Panc1 (cell line): ENCODE results near the gene UBE2U. TPM values are rescaled to one million over a fixed set of nuclear protein-coding genes. Genes with fewer than 3 reads are reported as not detected.

Source experiments
- ATAC-seq: fragments of 200-7000 bp; cut with Tn5 transposase; 2 replicates; pipeline ENCODE4 v1.9.1; 2020; ENCODE audit warnings: mild to moderate bottlenecking, moderate library complexity
- BruUV-seq: library from RNA; stranded (reverse); fragments of 400-500 nt; replicated peaks from 2 replicates; lab custom pipeline; 2021; lab: Mats Ljungman, UMichigan
- CTCF ChIA-PET: fragments of 300-600 bp; sonication (Branson Sonifier 250); formaldehyde crosslinking; loops from one replicate; lab custom pipeline; 2022; ENCODE audit warnings: antibody characterized with exemption; lab: Charles Lee
- POLR2A ChIA-PET: fragments of 300-600 bp; sonication (Branson Sonifier 250); formaldehyde crosslinking; loops from one replicate; lab custom pipeline; 2022; ENCODE audit warnings: antibody characterized with exemption; lab: Charles Lee
- DNase-seq: peaks from one replicate; pipeline ENCODE4 v3.0.0-alpha.2; 2010; ENCODE audit warnings: low read depth, low spot score
- H3K27ac ChIP-seq: 2 replicates; pipeline ENCODE4 v1.5.1; 2011; ENCODE audit warnings: mild to moderate bottlenecking, low read length, inconsistent platforms
- H3K27me3 ChIP-seq: fragments of 200-500 bp; sonication (Bioruptor generic); 2 replicates; pipeline ENCODE4 v1.6.0; 2014; ENCODE audit warnings: low read length, inconsistent platforms; ENCODE audit not compliant: control insufficient read depth, insufficient read depth
- H3K36me3 ChIP-seq: fragments of 200-500 bp; sonication (Bioruptor generic); 2 replicates; pipeline ENCODE4 v1.5.1; 2014; ENCODE audit warnings: inconsistent platforms, mild to moderate bottlenecking, low read length, moderate library complexity; ENCODE audit not compliant: control insufficient read depth, insufficient read depth
- H3K4me1 ChIP-seq: 2 replicates; pipeline ENCODE4 v1.5.1; 2011; ENCODE audit warnings: inconsistent platforms, mild to moderate bottlenecking, low read length, moderate library complexity; ENCODE audit not compliant: control insufficient read depth, insufficient read depth
- H3K4me3 ChIP-seq, 2 experiments: 2 replicates each; pipeline ENCODE4 v1.5.1; 2011 to 2012; ENCODE audit warnings: low read depth in 2 of 2, low read length in 2 of 2, mild to moderate bottlenecking in 2 of 2, inconsistent platforms in 1 of 2, moderate library complexity in 1 of 2
- H3K9me3 ChIP-seq: fragments of 200-500 bp; sonication (Bioruptor generic); 2 replicates; pipeline ENCODE4 v1.5.1; 2014; ENCODE audit warnings: low read depth, mild to moderate bottlenecking, inconsistent platforms, low read length, moderate library complexity; ENCODE audit not compliant: control insufficient read depth, insufficient read depth
- CTCF ChIP-seq: fragments of 450-650 bp; IDR thresholded peaks from 2 replicates; pipeline ENCODE4 v1.5.1; 2017; ENCODE audit warnings: mild to moderate bottlenecking
- POLR2AphosphoS5 ChIP-seq: IDR thresholded peaks from 2 replicates; pipeline ENCODE4 v1.6.1; 2012; ENCODE audit warnings: mild to moderate bottlenecking, low read depth, low read length, moderate library complexity
- REST ChIP-seq, 2 experiments: IDR thresholded peaks; 2 replicates each; pipeline ENCODE4 v1.6.1; 2011 to 2012; ENCODE audit warnings: low read depth in 2 of 2, control low read depth in 1 of 2, low read length in 1 of 2, mild to moderate bottlenecking in 1 of 2, moderate library complexity in 1 of 2; ENCODE audit not compliant: insufficient read depth in 1 of 2
- SIN3A ChIP-seq: IDR thresholded peaks from 2 replicates; pipeline ENCODE4 v1.6.1; 2012; ENCODE audit warnings: low read depth, mild to moderate bottlenecking, low read length, moderate library complexity, borderline replicate concordance; ENCODE audit not compliant: insufficient read depth
- TCF7L2 ChIP-seq: IDR thresholded peaks from 2 replicates; pipeline ENCODE4 v1.6.1; 2011; ENCODE audit warnings: mild to moderate bottlenecking, low read depth, low read length, inconsistent platforms
- in situ Hi-C: cut with HindIII; loops from 2 replicates; pipeline ENCODE4 v1.10.0; 2016; ENCODE audit warnings: low sequenced_read_pairs, low pct_unique_long_range_greater_than_20kb
- intact Hi-C: fragments of 100-400 bp; cut with micrococcal nuclease; formaldehyde crosslinking; loops from one replicate; pipeline ENCODE4 v1.10.0; 2022; ENCODE audit not compliant: unreplicated experiment
- total RNA-seq: library from RNA; stranded (reverse); gene quantifications from one replicate; pipeline ENCODE4 v1.2.1, GENCODE V29; 2021; ENCODE audit not compliant: unreplicated experiment

The UBE2U gene
- total RNA-seq, 1 experiment from 2014 or later: not detected

GRCh38 chr1:64241069-64241468 lies 37.6 kb downstream of the UBE2U start:
- no peaks in the 10 kb centered on the region for H3K36me3 ChIP-seq
- CTCF ChIA-PET: no interaction called here
- in situ Hi-C loops: loop anchor here (25.0 kb wide), 1 partner anchor 554 kb away; no protein-coding TSS in a partner anchor
- ATAC-seq: no peak
- H3K9me3 ChIP-seq: no peaks in the 10 kb centered on the region
- BruUV-seq: no TSS peak
- no peak for TF ChIP-seq TCF7L2
- no peak for TF ChIP-seq CTCF
- TF ChIP-seq POLR2AphosphoS5: no peak
- TF ChIP-seq REST (IDR thresholded peaks at IDR 0.05; ENCODE audit: insufficient read depth in 1 of 2, low read depth in 2 of 2, low read length in 1 of 2): no peak
- no peak for TF ChIP-seq SIN3A
- H3K4me1 ChIP-seq: peaks cover 19% of the 10 kb centered on the region
- no peak overlapping the region for H3K27ac ChIP-seq
- POLR2A ChIA-PET: no interaction called here
- H3K27me3 ChIP-seq: no peaks in the 10 kb centered on the region
- H3K4me3 ChIP-seq: no peak overlapping the region
- intact Hi-C loops: loop anchor here (5.0 to 10.0 kb wide), 4 partner anchors 306 to 624 kb away; partner anchors contain the start of gene ROR1
- no peak for DNase-seq

DNA sequence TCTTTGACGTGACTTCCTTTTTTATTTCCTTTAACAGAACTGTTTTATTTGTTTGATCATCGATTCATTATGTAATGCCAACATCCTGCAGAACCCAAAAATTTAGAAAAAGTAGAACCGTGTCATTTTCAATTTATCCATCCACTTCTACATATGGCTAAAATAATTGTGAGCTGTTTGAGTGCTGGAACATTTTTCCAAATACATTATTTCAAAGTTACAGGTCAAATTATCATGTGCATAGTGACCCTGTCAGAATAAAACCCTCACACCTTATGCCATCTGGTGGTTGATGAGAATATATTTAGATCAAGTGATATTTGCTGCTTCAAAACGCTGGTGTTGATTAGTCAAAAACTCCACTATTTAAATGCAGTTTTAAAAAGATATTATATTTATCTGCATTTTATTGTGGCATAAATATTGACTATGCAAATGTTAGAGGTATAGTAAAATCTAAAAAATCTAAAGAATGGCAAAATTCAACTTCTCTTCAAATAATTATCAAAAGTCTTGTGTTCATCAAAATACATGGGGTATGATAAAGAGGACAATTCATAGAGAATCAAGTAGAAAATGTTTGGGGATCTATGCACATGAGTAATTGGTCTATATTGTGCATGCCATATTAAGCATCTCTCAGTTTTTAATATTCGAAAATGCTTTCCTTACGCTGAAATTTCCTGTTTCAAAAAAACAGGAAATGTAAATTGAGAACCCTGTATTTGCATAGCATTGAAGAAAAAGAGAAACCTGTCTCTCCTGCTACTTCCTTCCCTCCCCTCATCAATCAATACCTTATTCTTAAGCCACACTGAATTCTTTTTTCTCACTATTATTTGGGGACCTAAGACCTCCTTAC lies 39.7 kb downstream of the UBE2U start:
- CTCF ChIA-PET: interaction anchor here (0.8 to 1.5 kb wide), 2 partner anchors 297 to 551 kb away, joined by 5 to 7 read pairs; no protein-coding TSS in a partner anchor
- BruUV-seq: no TSS peak
- H3K36me3 ChIP-seq: no peaks in the 10 kb centered on the region
- ATAC-seq: peak; percentile 73; the same call in 1 of the 2 replicates
- POLR2A ChIA-PET: no interaction called here
- peaks cover 22% of the 10 kb centered on the region for H3K4me1 ChIP-seq
- H3K27me3 ChIP-seq: no peaks in the 10 kb centered on the region
- intact Hi-C loops: loop anchor here (2.0 to 10.0 kb wide), 5 partner anchors 308 to 626 kb away; partner anchors contain the start of gene ROR1
- no peak for TF ChIP-seq SIN3A
- TF ChIP-seq REST (IDR thresholded peaks at IDR 0.05; ENCODE audit: insufficient read depth in 1 of 2, low read depth in 2 of 2, low read length in 1 of 2): no peak
- TF ChIP-seq TCF7L2: no peak
- TF ChIP-seq POLR2AphosphoS5: no peak
- peak; percentile 64; the same call in 1 of the 2 replicates for TF ChIP-seq CTCF
- peak overlapping the region; percentile 45; the same call in 1 of the 2 replicates for H3K27ac ChIP-seq
- in situ Hi-C loops: loop anchor here (25.0 kb wide), 1 partner anchor 556 kb away; no protein-coding TSS in a partner anchor
- no peaks in the 10 kb centered on the region for H3K9me3 ChIP-seq
- H3K4me3 ChIP-seq: no peak overlapping the region
- DNase-seq: no peak
